HL-60 (cell line): ENCODE data around the gene RPS6KL1.

Experiments
- DNase-seq, 2 experiments: peaks; one replicate each; pipeline ENCODE4 v3.0.0-alpha.2; 2010 to 2020; ENCODE audit warnings: low read depth in 1 of 2, low spot score in 1 of 2
- H3K27ac ChIP-seq: fragments of 250-450 bp; sonication (Bioruptor Pico); replicated peaks from 2 replicates; pipeline ENCODE4 v1.5.1; 2020; ENCODE audit warnings: mild to moderate bottlenecking, moderate library complexity
- H3K27me3 ChIP-seq: fragments of 250-450 bp; sonication (Bioruptor Pico); 2 replicates; pipeline ENCODE4 v1.5.1; 2021; ENCODE audit warnings: mild to moderate bottlenecking, moderate library complexity; ENCODE audit not compliant: insufficient read depth, poor library complexity, severe bottlenecking
- H3K4me3 ChIP-seq: replicated peaks from 2 replicates; pipeline ENCODE4 v1.5.1; 2011; ENCODE audit warnings: mild to moderate bottlenecking, control low read depth, low read length; ENCODE audit not compliant: insufficient read depth
- GABPA ChIP-seq: IDR thresholded peaks from 2 replicates; pipeline ENCODE4 v1.6.1; 2012; ENCODE audit warnings: low read depth
- POLR2AphosphoS5 ChIP-seq: IDR thresholded peaks from 2 replicates; pipeline ENCODE4 v1.6.1; 2012; ENCODE audit warnings: low read depth
- SPI1 ChIP-seq: IDR thresholded peaks from 2 replicates; pipeline ENCODE4 v1.6.1; 2012; ENCODE audit warnings: low read depth, mild to moderate bottlenecking, borderline replicate concordance
- TF ChIP-seq, protein P1 (sequence below): IDR thresholded peaks from 2 replicates; pipeline ENCODE4 v1.6.1; 2012; ENCODE audit warnings: low read depth; ENCODE audit not compliant: insufficient replicate concordance
- TF ChIP-seq, protein P2 (sequence below): IDR thresholded peaks from one replicate; pipeline ENCODE4 v1.5.1; 2011; ENCODE audit warnings: low read length, control low read depth, inconsistent platforms; ENCODE audit not compliant: insufficient read depth

The RPS6KL1 gene

DNA sequence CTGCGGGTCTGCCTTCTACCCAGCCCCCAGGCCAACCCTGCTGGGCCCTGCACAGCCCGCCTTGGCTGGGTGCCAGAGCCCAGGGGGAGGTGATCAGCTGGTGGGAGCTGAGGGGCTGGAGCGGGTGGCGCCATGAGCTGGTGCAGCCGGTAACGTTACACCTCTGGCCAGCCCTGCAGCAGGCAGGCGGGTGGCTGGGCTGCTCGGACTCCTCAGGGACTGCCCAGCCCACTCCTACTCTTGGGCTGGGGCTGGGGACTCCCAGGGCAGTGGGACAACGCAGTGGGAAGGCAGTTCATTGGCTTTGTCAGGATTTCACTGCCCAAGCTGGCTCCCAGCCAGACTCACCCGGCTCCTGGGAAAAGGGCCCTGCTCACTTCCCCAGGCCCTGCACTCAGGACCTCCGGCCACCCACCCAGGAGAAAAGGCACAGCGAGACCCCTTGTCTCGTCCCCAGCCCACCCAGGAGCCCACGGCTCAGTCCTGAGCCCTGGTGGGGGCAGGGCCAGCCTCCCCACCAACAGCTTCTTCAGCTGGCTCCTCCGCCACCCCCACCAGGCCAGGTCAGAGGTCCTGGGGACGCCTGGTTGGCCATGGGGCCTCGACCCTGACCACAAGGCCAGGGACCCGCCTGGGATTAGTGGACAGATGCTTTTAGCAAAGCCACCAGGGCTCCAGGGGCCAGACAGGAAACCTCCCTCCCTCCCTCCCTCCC lies 31.3 kb upstream of the RPS6KL1 start:
- H3K27me3 ChIP-seq, result no peaks in the 10 kb centered on the region
- no peak overlapping the region for H3K27ac ChIP-seq
- TF ChIP-seq POLR2AphosphoS5 (no peak), GABPA (no peak), SPI1 (no peak)
- TF ChIP-seq, protein P1, sequence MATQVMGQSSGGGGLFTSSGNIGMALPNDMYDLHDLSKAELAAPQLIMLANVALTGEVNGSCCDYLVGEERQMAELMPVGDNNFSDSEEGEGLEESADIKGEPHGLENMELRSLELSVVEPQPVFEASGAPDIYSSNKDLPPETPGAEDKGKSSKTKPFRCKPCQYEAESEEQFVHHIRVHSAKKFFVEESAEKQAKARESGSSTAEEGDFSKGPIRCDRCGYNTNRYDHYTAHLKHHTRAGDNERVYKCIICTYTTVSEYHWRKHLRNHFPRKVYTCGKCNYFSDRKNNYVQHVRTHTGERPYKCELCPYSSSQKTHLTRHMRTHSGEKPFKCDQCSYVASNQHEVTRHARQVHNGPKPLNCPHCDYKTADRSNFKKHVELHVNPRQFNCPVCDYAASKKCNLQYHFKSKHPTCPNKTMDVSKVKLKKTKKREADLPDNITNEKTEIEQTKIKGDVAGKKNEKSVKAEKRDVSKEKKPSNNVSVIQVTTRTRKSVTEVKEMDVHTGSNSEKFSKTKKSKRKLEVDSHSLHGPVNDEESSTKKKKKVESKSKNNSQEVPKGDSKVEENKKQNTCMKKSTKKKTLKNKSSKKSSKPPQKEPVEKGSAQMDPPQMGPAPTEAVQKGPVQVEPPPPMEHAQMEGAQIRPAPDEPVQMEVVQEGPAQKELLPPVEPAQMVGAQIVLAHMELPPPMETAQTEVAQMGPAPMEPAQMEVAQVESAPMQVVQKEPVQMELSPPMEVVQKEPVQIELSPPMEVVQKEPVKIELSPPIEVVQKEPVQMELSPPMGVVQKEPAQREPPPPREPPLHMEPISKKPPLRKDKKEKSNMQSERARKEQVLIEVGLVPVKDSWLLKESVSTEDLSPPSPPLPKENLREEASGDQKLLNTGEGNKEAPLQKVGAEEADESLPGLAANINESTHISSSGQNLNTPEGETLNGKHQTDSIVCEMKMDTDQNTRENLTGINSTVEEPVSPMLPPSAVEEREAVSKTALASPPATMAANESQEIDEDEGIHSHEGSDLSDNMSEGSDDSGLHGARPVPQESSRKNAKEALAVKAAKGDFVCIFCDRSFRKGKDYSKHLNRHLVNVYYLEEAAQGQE, result no peak
- TF ChIP-seq, protein P2, sequence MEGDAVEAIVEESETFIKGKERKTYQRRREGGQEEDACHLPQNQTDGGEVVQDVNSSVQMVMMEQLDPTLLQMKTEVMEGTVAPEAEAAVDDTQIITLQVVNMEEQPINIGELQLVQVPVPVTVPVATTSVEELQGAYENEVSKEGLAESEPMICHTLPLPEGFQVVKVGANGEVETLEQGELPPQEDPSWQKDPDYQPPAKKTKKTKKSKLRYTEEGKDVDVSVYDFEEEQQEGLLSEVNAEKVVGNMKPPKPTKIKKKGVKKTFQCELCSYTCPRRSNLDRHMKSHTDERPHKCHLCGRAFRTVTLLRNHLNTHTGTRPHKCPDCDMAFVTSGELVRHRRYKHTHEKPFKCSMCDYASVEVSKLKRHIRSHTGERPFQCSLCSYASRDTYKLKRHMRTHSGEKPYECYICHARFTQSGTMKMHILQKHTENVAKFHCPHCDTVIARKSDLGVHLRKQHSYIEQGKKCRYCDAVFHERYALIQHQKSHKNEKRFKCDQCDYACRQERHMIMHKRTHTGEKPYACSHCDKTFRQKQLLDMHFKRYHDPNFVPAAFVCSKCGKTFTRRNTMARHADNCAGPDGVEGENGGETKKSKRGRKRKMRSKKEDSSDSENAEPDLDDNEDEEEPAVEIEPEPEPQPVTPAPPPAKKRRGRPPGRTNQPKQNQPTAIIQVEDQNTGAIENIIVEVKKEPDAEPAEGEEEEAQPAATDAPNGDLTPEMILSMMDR, result no peak
- no peak for DNase-seq
- no peak overlapping the region for H3K4me3 ChIP-seq

DNA sequence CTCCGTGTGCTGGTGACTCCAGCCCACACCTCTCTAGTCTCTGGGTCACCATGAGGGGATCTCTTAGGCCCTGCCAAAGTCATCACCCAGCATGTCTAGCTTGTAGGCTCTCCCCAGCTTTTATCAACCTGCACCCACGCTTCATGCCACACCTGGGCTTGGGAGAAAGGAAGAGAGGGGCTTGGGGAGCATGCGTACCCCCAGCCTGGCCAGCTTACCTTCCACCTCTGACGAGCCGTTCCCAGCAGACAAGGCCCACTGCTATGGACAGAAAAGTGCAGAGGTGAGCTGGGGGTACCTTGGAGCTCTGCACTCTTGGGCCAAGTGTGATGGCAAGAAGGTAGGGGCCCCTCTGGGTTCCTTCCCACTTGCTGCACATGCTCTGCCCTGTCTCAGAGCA lies 30.6 kb upstream of the RPS6KL1 start:
- H3K27ac ChIP-seq, result no peak overlapping the region
- TF ChIP-seq, protein P1, result no peak
- TF ChIP-seq SPI1 (no peak), POLR2AphosphoS5 (no peak), GABPA (no peak)
- TF ChIP-seq, protein P2, result no peak
- no peak overlapping the region for H3K4me3 ChIP-seq
- no peaks in the 10 kb centered on the region for H3K27me3 ChIP-seq
- no peak for DNase-seq

DNA sequence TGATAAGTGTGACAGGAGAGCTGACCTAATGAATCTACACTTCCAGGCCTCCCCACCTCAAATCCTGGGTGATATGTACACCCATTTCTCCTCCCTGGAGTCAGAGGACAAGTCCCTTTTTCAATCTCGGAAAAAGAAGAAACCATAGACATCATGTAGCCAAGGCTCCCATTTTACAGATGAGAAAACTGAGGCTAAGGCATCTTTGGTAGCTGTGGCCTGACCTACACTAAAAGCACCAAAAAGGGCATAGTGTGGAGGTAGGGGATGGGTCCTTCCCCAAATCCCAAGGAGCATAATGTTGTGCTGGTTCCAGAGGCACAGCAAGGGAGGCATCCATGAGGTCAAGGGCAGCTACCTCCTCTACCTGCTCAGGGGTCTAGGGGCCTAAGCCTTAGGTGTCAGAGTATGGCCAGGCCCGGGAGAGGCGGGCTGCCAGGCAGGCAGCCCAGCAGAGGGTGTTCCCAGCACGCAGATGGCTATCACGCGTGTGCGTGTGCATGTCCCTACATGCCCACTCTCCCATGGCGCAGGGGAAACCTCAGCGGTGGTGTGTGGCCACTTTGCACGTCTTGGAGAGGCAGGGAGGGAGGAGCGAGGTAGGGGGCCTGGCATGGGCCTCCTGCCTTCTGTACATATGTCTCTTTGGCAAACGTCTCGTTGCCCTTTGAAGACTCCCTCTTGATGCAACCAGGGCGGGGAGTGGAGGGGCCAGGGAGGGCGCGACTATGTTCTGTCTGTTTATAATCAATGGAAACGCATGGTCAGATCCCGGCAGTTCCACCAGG lies 29.8 kb upstream of the RPS6KL1 start:
- no peak for DNase-seq
- no peak overlapping the region for H3K27ac ChIP-seq
- TF ChIP-seq, protein P1, result no peak
- TF ChIP-seq POLR2AphosphoS5, result no peak
- TF ChIP-seq GABPA, result no peak
- TF ChIP-seq SPI1, result no peak
- TF ChIP-seq, protein P2, result no peak
- H3K27me3 ChIP-seq, result no peaks in the 10 kb centered on the region
- H3K4me3 ChIP-seq, result no peak overlapping the region
